ENCODE data around the gene NAA80. TPM values are rescaled to one million over a fixed set of nuclear protein-coding genes. Genes with fewer than 3 reads are reported as not detected.

The NAA80 gene
- total and polyA plus RNA-seq, 2 of the 8 experiments (the other 6 are each of a cell fraction or from before 2014, with no cell fraction given): 11.3 to 16.7 TPM

DNA sequence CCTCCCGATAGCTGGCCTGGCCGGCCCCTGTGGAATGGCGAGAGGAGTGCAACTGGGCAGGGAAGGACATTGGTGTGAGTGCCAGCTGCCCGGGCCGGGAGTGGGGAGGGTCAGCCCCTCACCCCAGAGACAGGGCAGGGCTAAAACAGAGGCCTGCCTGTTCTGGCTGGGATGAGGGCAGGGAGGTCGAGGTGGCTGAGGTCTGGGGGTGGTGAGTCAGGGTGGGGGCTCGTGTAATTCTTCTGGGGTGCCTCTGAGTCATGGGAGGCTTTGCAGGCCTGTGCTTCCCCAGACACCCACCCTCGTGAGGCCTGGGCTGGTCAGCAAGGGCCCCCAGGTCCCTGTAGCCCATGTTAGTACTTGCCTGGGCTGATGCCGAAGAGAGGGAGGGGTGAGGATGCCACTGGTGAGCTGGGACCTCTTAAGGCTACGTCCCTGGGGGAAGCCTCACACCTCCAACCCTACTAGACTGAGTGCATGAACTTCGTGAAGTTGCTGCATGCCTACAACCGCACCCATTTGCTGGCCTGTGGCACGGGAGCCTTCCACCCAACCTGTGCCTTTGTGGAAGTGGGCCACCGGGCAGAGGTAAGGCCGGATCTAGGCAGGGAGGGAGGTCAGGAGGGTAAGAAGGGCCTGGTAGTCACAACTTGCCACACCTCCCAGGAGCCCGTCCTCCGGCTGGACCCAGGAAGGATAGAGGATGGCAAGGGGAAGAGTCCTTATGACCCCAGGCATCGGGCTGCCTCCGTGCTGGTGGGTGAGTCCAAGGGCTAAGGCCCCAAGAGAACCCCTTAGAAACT, 28.6 kb downstream of the NAA80 start:
- CTCF ChIA-PET (ENCODE audit: partially characterized antibody): interaction anchor here (0.5 to 53.5 kb wide), 8 partner anchors 9 to 1522 kb away, joined by 3 to 2149 read pairs (median 26); partner anchors contain the start of genes GNAI2 and SLC38A3

More for the DNA sequence above, 28.6 kb downstream of the NAA80 start:
- H3K18ac ChIP-seq (ENCODE audit: extremely low read depth, low read length): no peak overlapping the region
- H4K20me1 ChIP-seq (replicated peaks in 1 of 2; ENCODE audit: control insufficient read depth in 1 of 2, insufficient read depth in 2 of 2, low read length in 2 of 2): peaks cover 0 to 1% of the 10 kb centered on the region in 2 experiments
- H3K9ac ChIP-seq (replicated peaks in 1 of 4; ENCODE audit: extremely low read depth in 1 of 4, low read depth in 3 of 4, low read length in 3 of 4): no peak overlapping the region
- no peak overlapping the region for H4K91ac ChIP-seq (replicated peaks; ENCODE audit: insufficient read length, low read length)
- H3K4me3 ChIP-seq (ENCODE audit: extremely low read depth in 1 of 4, insufficient read depth in 2 of 4, low read depth in 3 of 4, low read length in 4 of 4): no peak overlapping the region
- no peak overlapping the region for H3K14ac ChIP-seq (ENCODE audit: insufficient read length)
- peaks cover 18 to 31% (median 26%) of the 10 kb centered on the region in 4 experiments for H3K27me3 ChIP-seq (replicated peaks in 1 of 4; ENCODE audit: control insufficient read depth in 3 of 4, extremely low read depth in 1 of 4, insufficient read depth in 3 of 4, low read length in 3 of 4)
- POLR2A ChIA-PET (ENCODE audit: partially characterized antibody): interaction anchor here (1.5 to 4.4 kb wide), 3 partner anchors 11 to 24 kb away, joined by 5 to 35 read pairs (median 6); partner anchors contain the start of gene IFRD2
- H2AFZ ChIP-seq (ENCODE audit: low read length): no peak overlapping the region
- H2BK20ac ChIP-seq (ENCODE audit: low read length): 0 out of 2 replicates have a peak overlapping the region, but pooled peaks have one; percentile 61
- H2BK15ac ChIP-seq (ENCODE audit: low read length): peak overlapping the region; percentile 40; the same call in 1 of the 2 replicates
- H3K79me2 ChIP-seq (ENCODE audit: control insufficient read depth in 1 of 2, insufficient read depth in 2 of 2, low read length in 2 of 2): no peaks in the 10 kb centered on the region
- TF ChIP-seq TBP (IDR thresholded peaks at IDR 0.05; ENCODE audit: low read depth, low read length) (no peak), SP1 (IDR thresholded peaks at IDR 0.05; ENCODE audit: low read depth, low read length) (no peak), MAFK (IDR thresholded peaks at IDR 0.05; ENCODE audit: low read depth, low read length) (no peak), SIN3A (conservative IDR thresholded peaks at IDR 0.05 in 1 of 2, IDR thresholded peaks at IDR 0.05 in 1 of 2; ENCODE audit: low read depth in 1 of 2, low read length in 2 of 2) (no peak), EZH2 (IDR thresholded peaks at IDR 0.05; ENCODE audit: low read depth, low read length, severe bottlenecking) (no peak), BCL11A (IDR thresholded peaks at IDR 0.05; ENCODE audit: low read depth in 2 of 2, low read length in 2 of 2) (no peak), GTF2F1 (IDR thresholded peaks at IDR 0.05; ENCODE audit: borderline replicate concordance, low read depth, low read length) (no peak), RBBP5 (IDR thresholded peaks at IDR 0.05; ENCODE audit: borderline replicate concordance, low read depth, low read length) (no peak), RXRA (IDR thresholded peaks at IDR 0.05; ENCODE audit: insufficient read depth, low read depth, low read length) (no peak)
- no peaks in the 10 kb centered on the region for H3K9me3 ChIP-seq (ENCODE audit: insufficient read depth in 2 of 2, low read depth in 1 of 2, low read length in 1 of 2)
- no peaks in the 10 kb centered on the region for H3K36me3 ChIP-seq (ENCODE audit: control insufficient read depth in 2 of 4, insufficient read depth in 4 of 4, low read length in 3 of 4)
- H3K23ac ChIP-seq (ENCODE audit: insufficient read length): no peak overlapping the region
- peak overlapping the region; percentile 39; the same call in 1 of the 2 replicates for H2BK5ac ChIP-seq (ENCODE audit: low read depth, low read length)
- peak overlapping the region; percentile 6 for H3K4ac ChIP-seq (replicated peaks; ENCODE audit: insufficient read length, low read depth, low read length)
- no peak overlapping the region for H2BK120ac ChIP-seq (replicated peaks; ENCODE audit: low read depth, low read length)
- H2AK5ac ChIP-seq (ENCODE audit: low read depth, low read length): no peak overlapping the region; the same call in none of the 2 replicates
- H3K27ac ChIP-seq (ENCODE audit: low read depth, low read length): no peak overlapping the region
- 86% methylated on average over 19 of the region's 19 CpGs; no CpG with 5 or more reads in 1 of the 2 experiments for WGBS, 2 experiments (ENCODE audit: extremely low coverage in 1 of 2, insufficient coverage in 1 of 2, insufficient read length in 1 of 2, insufficient replicate concordance in 2 of 2, low coverage in 1 of 2, low lambda C conversion rate in 2 of 2, missing lambda C conversion rate in 1 of 2)
- DNase-seq (ENCODE audit: low read depth in 1 of 2, low spot score in 2 of 2): no peak
- 0 out of 2 replicates have a peak overlapping the region, but pooled peaks have one; percentile 55 for H2BK12ac ChIP-seq (ENCODE audit: low read depth, low read length)
- H3K4me1 ChIP-seq (replicated peaks in 1 of 4; ENCODE audit: control insufficient read depth in 3 of 4, insufficient read depth in 4 of 4, low read length in 3 of 4): peaks cover 0 to 42% (median 33%) of the 10 kb centered on the region in 4 experiments; a peak in 6 of 7 replicates
- no peak overlapping the region for H3K56ac ChIP-seq (replicated peaks; ENCODE audit: insufficient read length, low read depth, low read length)
- no peak for FAIRE-seq
- no peak overlapping the region; the same call in 1 of the 2 replicates for H4K8ac ChIP-seq (ENCODE audit: extremely low read depth, insufficient read depth, low read length)
- no peaks in the 10 kb centered on the region for H3K79me1 ChIP-seq (ENCODE audit: low read depth, low read length)
- no peak overlapping the region for H3K4me2 ChIP-seq (ENCODE audit: insufficient read depth in 1 of 2, low read depth in 2 of 2, low read length in 2 of 2)
- peaks cover 4% of the 10 kb centered on the region; the same call in 1 of the 2 replicates for H3K23me2 ChIP-seq (ENCODE audit: low read depth, low read length)
- no peak overlapping the region for H4K5ac ChIP-seq (ENCODE audit: insufficient read length, low read depth, low read length)

Measured in H1 (cell line).